Glutamatergic neuron (in vitro differentiated cells): ENCODE measurements around the gene ADD2. TPM values are rescaled to one million over a fixed set of nuclear protein-coding genes. Genes with fewer than 3 reads are reported as not detected.

Experiments used
- DNase-seq: peaks from one replicate; pipeline ENCODE4 v3.0.0; 2022
- H3K27ac Mint-ChIP-seq: one replicate; pipeline ENCODE4 v1.8.0; 2020; ENCODE audit warnings: mild to moderate bottlenecking, mixed read lengths, inconsistent platforms; ENCODE audit not compliant: unreplicated experiment
- H3K27me3 Mint-ChIP-seq: one replicate; pipeline ENCODE4 v1.8.0; 2020; ENCODE audit warnings: mild to moderate bottlenecking, moderate library complexity, mixed read lengths, inconsistent platforms; ENCODE audit not compliant: unreplicated experiment
- H3K36me3 Mint-ChIP-seq: one replicate; pipeline ENCODE4 v1.8.0; 2020; ENCODE audit warnings: mild to moderate bottlenecking, mixed read lengths, inconsistent platforms; ENCODE audit not compliant: unreplicated experiment
- H3K4me1 Mint-ChIP-seq: one replicate; pipeline ENCODE4 v1.8.0; 2020; ENCODE audit warnings: mild to moderate bottlenecking, low read depth, mixed read lengths, inconsistent platforms; ENCODE audit not compliant: unreplicated experiment
- H3K4me3 Mint-ChIP-seq: one replicate; pipeline ENCODE4 v1.8.0; 2020; ENCODE audit warnings: mild to moderate bottlenecking, mixed read lengths, inconsistent platforms; ENCODE audit not compliant: unreplicated experiment
- H3K9me3 Mint-ChIP-seq: one replicate; pipeline ENCODE4 v1.8.0; 2020; ENCODE audit warnings: mild to moderate bottlenecking, moderate library complexity, mixed read lengths, inconsistent platforms; ENCODE audit not compliant: unreplicated experiment
- total RNA-seq: library from RNA; stranded (reverse); fragmentation: NEBNext Ultra II Directional; extraction: Animal tissue kit (Norgen Biotek cat#: 25700); gene quantifications from one replicate; pipeline ENCODE4 v1.2.1, GENCODE V29; 2021; ENCODE audit not compliant: unreplicated experiment
- TF ChIP-seq, protein P1 (sequence below): fragments of 200-600 bp; sonication (generic); IDR thresholded peaks from one replicate; pipeline ENCODE4 v1.5.0; 2021; ENCODE audit not compliant: partially characterized antibody, unreplicated experiment

The ADD2 gene
- total RNA-seq, 1 donor from 2014 or later, result 373 TPM

DNA sequence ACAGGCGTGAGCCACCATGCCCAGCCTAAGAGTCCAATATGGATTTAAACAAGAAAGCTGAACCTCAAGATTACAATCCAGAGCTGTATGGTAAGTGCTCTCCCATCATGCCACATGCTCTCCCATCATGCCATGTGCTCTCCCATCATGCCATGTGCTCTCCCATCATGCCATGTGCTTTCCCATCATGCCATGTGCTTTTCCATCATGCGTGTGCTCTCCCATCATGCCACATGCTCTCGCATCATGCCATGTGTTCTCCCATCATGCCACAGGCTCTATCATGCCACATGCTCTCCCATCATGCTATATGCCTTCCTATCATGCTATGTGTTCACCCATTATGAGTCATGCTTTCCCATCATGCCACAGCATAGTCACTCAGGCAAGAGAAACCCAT lies 20.7 kb downstream of the ADD2 start:
- TF ChIP-seq, protein P1, sequence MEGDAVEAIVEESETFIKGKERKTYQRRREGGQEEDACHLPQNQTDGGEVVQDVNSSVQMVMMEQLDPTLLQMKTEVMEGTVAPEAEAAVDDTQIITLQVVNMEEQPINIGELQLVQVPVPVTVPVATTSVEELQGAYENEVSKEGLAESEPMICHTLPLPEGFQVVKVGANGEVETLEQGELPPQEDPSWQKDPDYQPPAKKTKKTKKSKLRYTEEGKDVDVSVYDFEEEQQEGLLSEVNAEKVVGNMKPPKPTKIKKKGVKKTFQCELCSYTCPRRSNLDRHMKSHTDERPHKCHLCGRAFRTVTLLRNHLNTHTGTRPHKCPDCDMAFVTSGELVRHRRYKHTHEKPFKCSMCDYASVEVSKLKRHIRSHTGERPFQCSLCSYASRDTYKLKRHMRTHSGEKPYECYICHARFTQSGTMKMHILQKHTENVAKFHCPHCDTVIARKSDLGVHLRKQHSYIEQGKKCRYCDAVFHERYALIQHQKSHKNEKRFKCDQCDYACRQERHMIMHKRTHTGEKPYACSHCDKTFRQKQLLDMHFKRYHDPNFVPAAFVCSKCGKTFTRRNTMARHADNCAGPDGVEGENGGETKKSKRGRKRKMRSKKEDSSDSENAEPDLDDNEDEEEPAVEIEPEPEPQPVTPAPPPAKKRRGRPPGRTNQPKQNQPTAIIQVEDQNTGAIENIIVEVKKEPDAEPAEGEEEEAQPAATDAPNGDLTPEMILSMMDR, result no peak
- peaks cover 73% of the 10 kb centered on the region for H3K4me1 Mint-ChIP-seq
- peak overlapping the region; percentile 81 for H3K4me3 Mint-ChIP-seq
- peaks cover 4% of the 10 kb centered on the region for H3K9me3 Mint-ChIP-seq
- peak overlapping the region; percentile 93 for H3K27ac Mint-ChIP-seq
- DNase-seq, result no peak
- peaks cover 10% of the 10 kb centered on the region for H3K36me3 Mint-ChIP-seq
- H3K27me3 Mint-ChIP-seq, result peaks cover 4% of the 10 kb centered on the region

GRCh38 chr2:70746094-70746974 lies 21.7 kb downstream of the ADD2 start:
- peaks cover 4% of the 10 kb centered on the region for H3K27me3 Mint-ChIP-seq
- peaks cover 10% of the 10 kb centered on the region for H3K36me3 Mint-ChIP-seq
- TF ChIP-seq, protein P1, result no peak
- H3K27ac Mint-ChIP-seq, result peak overlapping the region; percentile 79
- no peak for DNase-seq
- peak overlapping the region; percentile 50 for H3K4me3 Mint-ChIP-seq
- H3K9me3 Mint-ChIP-seq, result peaks cover 4% of the 10 kb centered on the region
- peaks cover 74% of the 10 kb centered on the region for H3K4me1 Mint-ChIP-seq

DNA sequence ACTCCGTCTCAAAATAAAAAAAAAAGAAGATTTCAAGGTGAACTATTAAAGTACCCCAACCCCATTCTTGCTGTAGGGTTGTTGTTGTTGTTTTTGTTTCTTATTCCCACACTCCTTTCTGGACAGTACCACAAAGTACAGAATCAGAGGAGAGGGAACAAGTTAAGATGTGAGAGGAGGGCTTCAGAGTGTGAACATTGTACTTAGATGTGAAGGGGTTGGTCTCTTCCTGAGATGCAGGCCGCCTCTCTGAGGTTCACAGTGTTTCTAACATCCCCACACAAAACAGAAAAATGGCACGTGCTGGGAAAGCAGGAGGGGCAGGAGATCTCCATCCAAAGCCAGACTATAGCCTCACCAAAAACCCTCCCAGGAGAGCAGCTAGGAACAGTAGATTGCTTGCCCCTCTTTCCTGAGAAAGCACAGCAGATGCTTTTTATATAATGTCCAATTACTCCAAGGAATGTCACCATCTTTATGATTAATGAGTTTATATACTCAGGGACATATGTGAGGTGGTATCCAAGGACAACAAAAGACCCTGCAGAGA lies 22.6 kb downstream of the ADD2 start:
- TF ChIP-seq, protein P1, result no peak
- H3K27ac Mint-ChIP-seq, result peak overlapping the region; percentile 82
- H3K4me1 Mint-ChIP-seq, result peaks cover 75% of the 10 kb centered on the region
- peaks cover 4% of the 10 kb centered on the region for H3K27me3 Mint-ChIP-seq
- H3K4me3 Mint-ChIP-seq, result peak overlapping the region; percentile 53
- peaks cover 4% of the 10 kb centered on the region for H3K9me3 Mint-ChIP-seq
- H3K36me3 Mint-ChIP-seq, result peaks cover 10% of the 10 kb centered on the region
- no peak for DNase-seq

DNA sequence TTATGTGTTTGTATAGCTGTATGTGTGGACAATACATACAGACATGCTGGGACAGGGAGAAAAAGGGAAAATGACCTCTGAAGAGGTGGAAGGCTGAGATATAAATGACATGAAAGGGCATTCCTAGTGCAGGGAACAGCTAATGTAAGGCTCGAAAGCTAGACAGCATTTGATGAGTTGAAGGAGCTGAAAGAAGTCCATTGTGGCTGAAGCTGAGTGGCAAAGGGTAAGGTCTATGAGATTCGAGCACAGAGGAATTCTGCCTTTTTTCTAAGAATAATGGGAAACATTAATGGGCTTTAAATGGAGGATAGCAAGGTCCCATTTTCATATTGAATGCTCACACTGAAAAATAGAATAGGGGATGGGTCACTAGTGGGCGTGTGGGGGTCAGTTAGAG lies 23.6 kb downstream of the ADD2 start:
- peak overlapping the region; percentile 44 for H3K27ac Mint-ChIP-seq

More for the DNA sequence above, 23.6 kb downstream of the ADD2 start:
- Mint-ChIP-seq H3K9me3 (peaks cover 4% of the 10 kb centered on the region), H3K27me3 (peaks cover 4% of the 10 kb centered on the region), H3K4me3 (peak overlapping the region; percentile 65), H3K36me3 (peaks cover 10% of the 10 kb centered on the region), H3K4me1 (peaks cover 72% of the 10 kb centered on the region)
- no peak for DNase-seq
- TF ChIP-seq, protein P1, result no peak
